Keratinocyte (primary cell): ENCODE measurements around the gene CHD9.

Source experiments
- CTCF ChIP-seq, 3 experiments: IDR thresholded peaks in 1 of 3; conservative IDR thresholded peaks in 1 of 3; optimal IDR thresholded peaks in 1 of 3; 2 replicates in 2 of 3; 3 replicates in 1 of 3; pipeline versions ENCODE3 to v1.5.1; 2011; ENCODE audit warnings: low read length in 3 of 3, mild to moderate bottlenecking in 3 of 3, moderate library complexity in 2 of 3, control low read depth in 1 of 3, inconsistent platforms in 1 of 3; ENCODE audit not compliant: insufficient read depth in 2 of 3; ENCODE audit errors: extremely low read depth in 1 of 3
- EZH2 ChIP-seq: IDR thresholded peaks from one replicate; pipeline ENCODE4 v1.6.1; 2012; ENCODE audit warnings: inconsistent platforms, mild to moderate bottlenecking, low read length, moderate library complexity

GRCh38 chr16:53081032-53081424 lies 26.2 kb downstream of the CHD9 start:
- TF ChIP-seq CTCF (optimal IDR thresholded peaks at IDR 0.05 in 1 of 3, IDR thresholded peaks at IDR 0.05 in 1 of 3, conservative IDR thresholded peaks at IDR 0.05 in 1 of 3; ENCODE audit: extremely low read depth in 1 of 3, insufficient read depth in 2 of 3, low read length in 3 of 3) (no peak), EZH2 (no peak)
